Raji (cell line): ENCODE data around the gene OCA2.

Experiments
- POLR2A ChIP-seq: IDR thresholded peaks from 2 replicates; pipeline ENCODE4 v1.6.1; 2011; ENCODE audit warnings: low read depth, low read length, control low read depth; ENCODE audit not compliant: insufficient read depth

The OCA2 gene

DNA sequence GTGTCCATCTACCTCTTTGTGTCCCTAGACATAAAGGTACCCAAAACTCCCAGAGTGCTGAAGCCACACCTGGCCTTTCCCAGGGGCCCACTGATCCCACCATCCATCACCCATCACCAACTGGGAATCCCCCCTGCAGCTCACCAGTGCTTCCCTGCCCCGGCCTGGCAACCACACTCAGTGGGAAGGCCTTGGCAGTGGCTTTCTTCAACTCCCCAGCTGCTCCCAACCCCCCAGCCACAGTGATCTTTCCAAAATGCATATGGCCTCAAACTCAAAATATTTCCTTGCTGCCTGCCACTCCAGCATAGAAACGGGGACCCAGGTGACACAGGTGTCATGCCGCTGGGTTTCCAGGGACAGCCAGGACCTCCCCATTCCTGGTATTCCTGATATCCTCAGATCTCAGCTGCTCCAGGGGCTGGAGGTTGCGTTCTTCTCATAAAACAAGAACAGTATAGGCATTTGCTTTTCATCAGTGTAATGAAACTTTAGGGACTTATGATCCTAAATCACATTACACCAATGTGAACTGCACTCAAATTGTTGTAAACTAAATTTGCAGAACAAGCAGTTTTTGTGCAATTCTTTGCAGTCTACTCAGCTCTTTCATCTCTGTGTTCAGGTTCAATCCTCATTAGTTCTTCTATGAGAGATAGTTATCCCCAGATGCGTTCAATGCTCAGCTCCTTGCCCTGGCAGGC is 1.3 kb downstream of the OCA2 start:
- TF ChIP-seq POLR2A: no peak

- no peak for TF ChIP-seq POLR2A
These were observed 2.3 kb downstream of the OCA2 start for GRCh38 chr15:28096670-28097431.

- TF ChIP-seq POLR2A: no peak
These were observed 2.8 kb downstream of the OCA2 start for GRCh38 chr15:28096411-28096669.

GRCh38 chr15:28094732-28095521 is 4.2 kb downstream of the OCA2 start:
- TF ChIP-seq POLR2A: no peak

- TF ChIP-seq POLR2A: no peak
These were observed 5.2 kb downstream of the OCA2 start for GRCh38 chr15:28093752-28094535.

DNA sequence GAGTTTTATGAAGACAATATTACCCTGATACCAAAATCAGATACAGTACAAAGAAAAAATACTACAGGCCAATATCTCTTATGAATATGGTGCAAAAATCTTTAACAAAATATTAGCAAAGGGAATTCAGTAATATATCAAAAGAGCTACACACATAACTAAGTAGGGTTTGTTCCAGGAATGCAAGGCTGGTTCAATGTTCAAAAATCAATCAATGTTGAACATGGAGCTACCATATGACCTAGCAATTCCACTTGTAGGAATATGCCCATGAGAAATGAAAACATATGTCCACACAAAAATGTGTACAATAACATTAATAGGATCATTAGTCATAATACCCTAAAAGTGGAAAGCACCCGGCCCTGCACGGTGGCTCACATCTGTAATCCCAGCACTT is 7.8 kb downstream of the OCA2 start:
- no peak for TF ChIP-seq POLR2A

DNA sequence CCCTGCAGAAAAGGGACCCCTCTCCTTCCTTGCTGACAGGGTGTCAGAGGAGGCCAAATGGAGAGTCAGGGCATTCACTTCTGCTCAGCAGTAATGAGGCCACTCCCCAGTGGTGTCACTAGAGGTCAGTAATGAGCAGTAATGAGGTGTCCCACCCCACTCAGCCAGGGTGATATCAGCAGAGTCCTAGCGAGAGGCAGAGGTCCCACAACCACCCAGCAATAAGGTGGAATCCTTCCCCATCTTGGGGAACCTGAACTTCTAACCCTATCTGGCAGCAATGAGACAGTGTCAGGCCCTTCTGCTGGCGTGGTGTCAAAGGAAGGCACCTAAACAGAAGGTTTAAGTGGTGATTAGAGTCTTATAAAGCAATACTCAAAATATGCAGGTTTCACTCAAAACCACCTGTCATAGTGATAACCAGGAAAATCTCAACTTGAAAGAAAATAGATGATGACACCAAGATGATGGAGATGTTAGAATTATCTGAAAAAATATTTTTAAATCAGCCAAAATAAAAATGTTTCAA is 12.9 kb downstream of the OCA2 start:
- TF ChIP-seq POLR2A: no peak

GRCh38 chr15:28085489-28086174 is 13.5 kb downstream of the OCA2 start:
- no peak for TF ChIP-seq POLR2A

GRCh38 chr15:28084547-28084946 is 14.6 kb downstream of the OCA2 start:
- TF ChIP-seq POLR2A: no peak

DNA sequence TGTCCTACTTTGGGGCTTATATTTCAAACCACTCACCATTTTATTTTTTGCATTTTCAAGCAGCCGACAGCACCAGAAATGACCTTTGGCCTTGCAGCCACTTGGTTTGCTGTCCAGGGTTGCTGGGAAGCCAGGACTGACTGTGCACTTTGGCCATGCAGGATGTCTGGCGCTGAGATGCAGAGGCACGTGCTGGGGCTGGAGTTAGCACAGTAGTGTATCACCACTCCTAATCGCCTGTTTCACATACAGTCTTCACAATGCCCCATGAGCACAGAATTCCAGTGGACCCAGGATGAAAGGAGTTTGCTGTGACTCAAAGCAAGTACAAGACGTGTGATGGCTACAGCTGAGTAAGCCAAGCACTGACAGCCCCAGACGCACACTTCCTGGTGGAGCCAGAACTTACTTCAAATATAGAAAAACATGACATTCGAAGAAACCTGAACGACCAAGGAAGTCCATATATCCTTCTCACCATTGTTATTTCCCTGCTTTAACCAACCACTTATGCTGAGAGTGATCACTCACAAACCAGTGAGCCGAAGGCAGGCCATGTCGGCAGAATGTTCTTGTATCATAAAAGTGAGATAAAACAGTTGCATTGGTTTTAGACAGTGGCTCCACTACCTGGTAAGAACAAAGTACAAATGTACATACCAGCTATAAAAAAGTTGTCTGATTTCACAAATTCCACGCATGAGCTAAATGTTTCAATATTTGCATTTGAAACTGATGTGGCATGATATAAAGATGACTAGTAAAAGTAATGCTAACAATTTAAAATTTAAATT is 16.0 kb downstream of the OCA2 start:
- TF ChIP-seq POLR2A: no peak

DNA sequence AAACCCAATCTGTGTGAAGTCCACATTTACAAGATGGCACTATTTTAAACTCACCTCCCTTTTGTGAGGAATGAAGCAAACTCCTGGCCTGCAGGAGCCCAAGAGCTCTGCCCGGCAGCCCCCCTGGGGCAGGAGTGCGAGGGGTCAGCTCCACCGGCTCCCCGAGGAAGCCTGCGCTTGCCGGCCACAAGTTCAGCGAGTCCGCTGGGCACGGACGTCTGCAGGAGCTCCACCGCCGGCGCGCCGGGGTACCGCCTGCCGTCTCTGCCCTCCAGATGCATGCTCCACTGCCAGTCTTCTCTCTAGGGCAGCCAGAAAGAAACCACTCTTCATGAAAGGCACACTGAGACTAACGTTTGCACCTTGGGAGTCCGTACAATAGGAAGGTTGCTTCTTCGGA is 17.5 kb downstream of the OCA2 start:
- TF ChIP-seq POLR2A: no peak

DNA sequence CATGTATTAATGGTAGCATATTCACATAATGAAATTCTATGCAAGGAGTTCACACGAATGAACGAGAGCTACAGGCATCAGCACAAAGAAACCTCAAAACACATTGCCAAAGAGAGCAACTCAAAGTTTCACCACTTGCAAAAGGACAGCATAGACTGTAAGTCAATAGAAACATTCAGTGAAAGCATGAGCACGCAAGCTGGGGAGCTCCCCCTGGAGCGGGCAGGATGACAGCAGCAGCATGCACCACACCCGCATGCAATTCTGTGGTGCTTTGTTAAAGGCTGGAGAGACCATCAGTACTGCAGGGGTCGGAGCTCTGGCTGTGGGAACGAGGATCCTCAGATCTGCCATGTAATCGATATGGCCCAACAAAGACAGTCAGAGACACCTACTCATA is 18.7 kb downstream of the OCA2 start:
- no peak for TF ChIP-seq POLR2A

- no peak for TF ChIP-seq POLR2A
These were observed 19.7 kb downstream of the OCA2 start for GRCh38 chr15:28079313-28079969.

- TF ChIP-seq POLR2A: no peak
These were observed 20.9 kb downstream of the OCA2 start for GRCh38 chr15:28078191-28078719.
